DND-41 (cell line): ENCODE data around the gene TET2.

Experiments
- CTCF ChIP-seq: IDR thresholded peaks from 2 replicates; pipeline ENCODE4 v1.5.1; 2012; ENCODE audit warnings: borderline replicate concordance, low read length, moderate library complexity, mild to moderate bottlenecking; ENCODE audit not compliant: poor library complexity, severe bottlenecking; ENCODE audit errors: extremely low read depth
- EZH2 ChIP-seq: IDR thresholded peaks from 3 replicates; pipeline ENCODE4 v1.6.1; 2012; ENCODE audit warnings: borderline replicate concordance, low read depth, mild to moderate bottlenecking, moderate library complexity, low read length, inconsistent platforms; ENCODE audit not compliant: severe bottlenecking

DNA sequence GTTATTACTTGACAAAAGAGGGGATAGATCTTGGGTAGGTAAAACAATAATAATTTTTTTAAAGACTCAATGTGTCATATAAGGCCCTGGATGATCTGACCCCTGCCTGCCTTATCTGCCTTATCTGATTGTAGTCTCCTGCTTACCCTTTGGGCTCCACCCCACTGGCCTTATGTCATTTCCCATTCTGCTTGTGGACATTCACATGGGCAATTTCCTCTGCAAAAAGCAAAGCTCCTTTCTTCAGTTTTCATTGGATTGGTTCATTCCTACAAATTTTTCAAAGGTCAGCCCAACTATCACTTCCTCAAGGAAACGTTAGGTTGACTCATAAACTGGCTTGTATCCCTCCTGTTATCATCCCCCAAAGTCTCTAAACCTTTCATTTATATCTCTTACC, 15.7 kb upstream of the TET2 start:
- TF ChIP-seq CTCF, result no peak
- TF ChIP-seq EZH2, result no peak
